GM10266 (cell line): ENCODE measurements around the gene SPEN.

Experiments used
- DNase-seq: peaks from one replicate; pipeline ENCODE4 v3.0.0; 2012; ENCODE audit errors: extremely low spot score
- CTCF ChIP-seq: IDR thresholded peaks from 2 replicates; pipeline ENCODE4 v1.5.1; 2012; ENCODE audit warnings: mild to moderate bottlenecking, low read depth; ENCODE audit not compliant: control insufficient read depth, insufficient read depth; ENCODE audit errors: missing control alignments

SPEN gene

DNA sequence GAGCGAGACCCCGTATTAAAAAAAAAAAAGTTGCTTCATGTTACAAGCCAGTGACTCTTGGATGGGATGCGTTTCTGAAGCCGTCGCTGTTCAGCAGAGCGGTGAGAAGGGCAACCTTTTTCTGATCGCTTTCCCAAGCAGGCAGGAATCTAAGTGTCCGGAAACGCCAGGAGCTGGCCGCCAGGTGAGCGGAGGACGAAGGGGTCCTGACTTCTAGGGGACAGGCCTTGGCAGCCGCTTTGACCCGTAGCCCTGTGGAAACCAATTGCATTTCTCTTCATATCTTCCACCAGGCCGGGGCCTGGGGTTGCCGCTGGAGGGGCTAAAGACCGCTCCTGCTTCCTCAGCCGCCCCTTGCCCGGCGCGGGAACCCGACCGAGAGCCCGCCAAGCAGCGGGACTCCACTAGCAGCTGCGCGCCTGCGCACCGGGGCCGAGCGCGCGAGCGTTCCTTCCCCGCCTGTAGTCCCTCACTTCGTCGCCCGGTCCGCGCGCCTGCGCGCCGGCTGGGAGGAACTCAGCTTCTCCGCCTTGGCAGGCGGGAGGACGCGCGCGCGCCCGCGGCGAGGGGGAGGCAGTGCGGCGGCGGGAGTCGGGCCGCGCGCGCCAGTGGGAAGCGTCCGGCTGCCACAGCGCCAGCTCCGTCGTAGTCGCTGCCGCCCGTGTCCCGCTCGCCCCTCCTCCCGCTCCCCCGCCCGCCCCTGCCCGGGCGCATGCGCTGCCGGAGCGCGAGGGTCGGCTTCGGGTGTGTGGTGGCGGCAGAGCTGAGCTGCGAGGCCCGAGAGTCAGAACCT, at the start of gene SPEN:
SPEN (plus strand) TSS at position 608 of the 793 bp plus-strand sequence. CDS start 361 bp downstream, outside the sequence.
- no peak for TF ChIP-seq CTCF
- DNase-seq: peak; percentile 93

DNA sequence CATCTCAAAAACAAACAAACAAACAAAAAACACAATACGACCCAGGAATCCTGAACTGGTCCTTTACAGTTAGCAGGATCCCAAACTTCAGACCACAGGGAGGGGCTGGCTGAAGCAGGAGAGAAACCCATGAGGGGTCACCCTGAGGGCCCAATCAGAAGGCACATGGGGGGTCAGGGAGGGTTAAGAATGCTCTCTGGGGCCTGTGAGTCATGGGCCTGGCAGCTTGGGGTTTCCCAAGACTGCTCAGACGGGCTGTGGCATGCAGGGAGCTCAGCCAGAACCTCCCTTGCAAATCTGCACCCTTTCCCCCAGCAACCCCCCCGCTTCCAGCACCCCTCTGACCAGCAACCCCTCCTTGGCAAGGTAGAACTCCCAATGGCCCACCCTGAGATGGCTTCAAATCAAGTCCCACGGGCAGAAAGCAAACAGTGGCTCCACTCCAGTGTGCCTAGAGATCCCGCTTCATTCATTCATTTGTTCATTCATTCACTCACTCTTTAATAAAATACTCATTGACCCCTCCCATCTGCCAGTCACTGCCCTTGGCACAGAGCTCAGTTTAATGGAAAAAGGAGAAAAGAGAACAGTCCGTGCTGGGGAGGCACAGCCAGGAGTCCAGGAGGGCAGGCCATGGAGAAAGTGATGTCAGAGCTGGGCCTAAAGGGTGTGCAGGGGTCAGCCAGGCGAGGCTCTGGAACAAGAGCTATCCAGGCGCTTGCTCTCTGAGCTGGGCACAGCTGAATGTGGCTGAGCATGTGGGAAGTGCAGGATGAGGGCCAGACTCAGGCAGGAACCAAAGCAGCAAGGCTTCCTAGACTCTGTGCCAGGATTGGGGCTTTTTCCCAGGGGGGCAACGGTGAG, 48.3 kb upstream of the SPEN start:
- no peak for TF ChIP-seq CTCF
- no peak for DNase-seq

DNA sequence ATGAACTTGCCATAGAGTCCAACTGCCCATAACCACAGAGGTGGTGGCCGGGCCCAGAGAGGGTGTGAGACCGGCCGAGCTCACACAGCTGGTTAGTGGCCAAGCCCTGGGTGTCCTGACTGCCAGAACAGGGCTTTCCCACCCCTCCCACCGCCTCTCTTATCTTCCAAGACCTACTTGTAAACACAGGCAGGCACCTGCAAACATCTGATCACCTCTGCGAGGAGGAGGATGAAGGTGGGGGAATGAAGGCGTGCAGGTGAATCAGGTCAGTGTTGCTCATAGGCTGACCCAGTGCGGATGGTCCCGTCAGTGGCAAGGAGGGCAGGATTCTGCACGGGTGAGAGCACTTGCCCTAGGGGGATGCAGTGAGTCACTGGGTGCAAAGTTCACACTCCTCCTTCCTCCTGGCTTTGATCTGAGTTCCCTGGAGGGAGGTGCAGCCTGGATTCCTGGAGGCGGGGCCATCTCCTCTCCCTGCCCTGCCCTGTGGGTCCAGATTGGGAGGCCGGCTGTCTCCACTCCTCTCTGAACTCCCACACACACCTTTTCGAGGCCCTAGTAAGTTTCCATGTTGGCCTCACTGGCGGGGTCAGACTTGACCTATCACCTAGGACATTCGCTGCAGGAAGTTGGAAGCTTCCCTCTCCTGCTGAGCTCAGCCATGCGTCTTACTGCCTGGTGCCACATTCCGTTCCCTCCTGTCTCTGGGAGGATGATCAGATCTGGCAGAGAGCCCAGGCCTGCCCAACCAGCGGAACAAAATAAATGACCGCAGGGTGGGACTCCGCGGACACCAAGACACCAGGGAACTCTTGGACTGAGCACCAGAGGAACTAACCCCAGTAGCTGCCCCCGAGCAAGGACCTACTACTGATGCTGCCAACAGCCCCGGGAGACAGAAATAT, 47.3 kb upstream of the SPEN start:
- DNase-seq: no peak
- TF ChIP-seq CTCF: no peak

- DNase-seq: no peak
- no peak for TF ChIP-seq CTCF
These were observed 45.1 kb upstream of the SPEN start for GRCh38 chr1:15802234-15802965.

DNA sequence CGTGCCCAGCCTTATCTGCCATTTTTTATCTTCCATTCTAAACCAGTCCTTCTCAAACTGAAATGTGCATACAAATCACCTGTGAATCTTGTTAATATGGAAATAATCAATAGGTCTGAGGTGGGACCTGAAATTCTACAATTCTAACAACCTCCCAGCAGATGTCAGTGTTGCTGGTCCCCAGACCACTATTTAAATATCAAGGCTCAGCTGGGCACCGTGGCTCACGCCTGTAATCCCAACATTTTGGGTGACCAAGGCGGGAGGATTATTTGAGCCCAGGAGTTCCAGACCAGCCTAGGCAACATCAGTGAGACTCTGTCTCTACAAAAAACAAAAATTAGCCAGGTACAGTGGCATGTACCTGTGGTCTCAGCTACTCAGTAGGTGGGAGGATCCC, 44.1 kb upstream of the SPEN start:
- TF ChIP-seq CTCF: peak; percentile 46
- DNase-seq: peak; percentile 49

- DNase-seq: no peak
- no peak for TF ChIP-seq CTCF
These were observed 43.4 kb upstream of the SPEN start for GRCh38 chr1:15804060-15804459.
